ENCODE measurements around the gene MST1. TPM values are rescaled to one million over a fixed set of nuclear protein-coding genes. Genes with fewer than 3 reads are reported as not detected.
A peak's percentile ranks its signal among the peaks of the same experiment; 100 is the strongest.

MST1 gene
- total RNA-seq, 1 donor from 2014 or later, result 101 TPM

GRCh38 chr3:49681543-49681942, 7.7 kb downstream of the MST1 start:
- H3K27ac Mint-ChIP-seq, result no peak overlapping the region
- H3K27me3 Mint-ChIP-seq (ENCODE audit: low read depth), result peaks cover 5% of the 10 kb centered on the region
- no peaks in the 10 kb centered on the region for H3K9me3 Mint-ChIP-seq
- no peak for TF ChIP-seq CTCF (IDR thresholded peaks at IDR 0.05; ENCODE audit: unreplicated experiment)
- no peak for DNase-seq (ENCODE audit: low spot score in 2 of 2, unreplicated experiment in 2 of 2)
- no peaks in the 10 kb centered on the region for H3K4me1 Mint-ChIP-seq
- no peak overlapping the region for H3K4me3 Mint-ChIP-seq
- H3K36me3 Mint-ChIP-seq, result peaks cover 19% of the 10 kb centered on the region

- Mint-ChIP-seq H3K27ac (no peak overlapping the region), H3K36me3 (peaks cover 19% of the 10 kb centered on the region), H3K27me3 (ENCODE audit: low read depth) (peaks cover 4% of the 10 kb centered on the region), H3K9me3 (no peaks in the 10 kb centered on the region), H3K4me1 (no peaks in the 10 kb centered on the region), H3K4me3 (no peak overlapping the region)
- no peak for DNase-seq (ENCODE audit: low spot score in 2 of 2, unreplicated experiment in 2 of 2)
- no peak for TF ChIP-seq CTCF (IDR thresholded peaks at IDR 0.05; ENCODE audit: unreplicated experiment)
These were observed 8.1 kb downstream of the MST1 start for GRCh38 chr3:49681232-49681522.

GRCh38 chr3:49680493-49681231, 8.6 kb downstream of the MST1 start:
- H3K4me3 Mint-ChIP-seq, result no peak overlapping the region
- no peaks in the 10 kb centered on the region for H3K9me3 Mint-ChIP-seq
- no peak overlapping the region for H3K27ac Mint-ChIP-seq
- no peak for DNase-seq (ENCODE audit: low spot score in 2 of 2, unreplicated experiment in 2 of 2)
- peaks cover 4% of the 10 kb centered on the region for H3K27me3 Mint-ChIP-seq (ENCODE audit: low read depth)
- H3K4me1 Mint-ChIP-seq, result no peaks in the 10 kb centered on the region
- TF ChIP-seq CTCF (IDR thresholded peaks at IDR 0.05; ENCODE audit: unreplicated experiment), result no peak
- peaks cover 19% of the 10 kb centered on the region for H3K36me3 Mint-ChIP-seq

- H3K36me3 Mint-ChIP-seq, result peaks cover 13% of the 10 kb centered on the region
- no peak for DNase-seq (ENCODE audit: low spot score in 2 of 2, unreplicated experiment in 2 of 2)
- H3K9me3 Mint-ChIP-seq, result no peaks in the 10 kb centered on the region
- peaks cover 20% of the 10 kb centered on the region for H3K4me1 Mint-ChIP-seq
- H3K27me3 Mint-ChIP-seq (ENCODE audit: low read depth), result no peaks in the 10 kb centered on the region
- H3K27ac Mint-ChIP-seq, result no peak overlapping the region
- TF ChIP-seq CTCF (IDR thresholded peaks at IDR 0.05; ENCODE audit: unreplicated experiment), result no peak
- H3K4me3 Mint-ChIP-seq, result peak overlapping the region; percentile 85
These were observed 13.4 kb downstream of the MST1 start for GRCh38 chr3:49675912-49676311.

- Mint-ChIP-seq H3K36me3 (peaks cover 7% of the 10 kb centered on the region), H3K9me3 (no peaks in the 10 kb centered on the region), H3K27ac (peak overlapping the region; percentile 43), H3K4me3 (peak overlapping the region; percentile 85), H3K4me1 (peaks cover 20% of the 10 kb centered on the region), H3K27me3 (ENCODE audit: low read depth) (no peaks in the 10 kb centered on the region)
- TF ChIP-seq CTCF (IDR thresholded peaks at IDR 0.05; ENCODE audit: unreplicated experiment), result no peak
- DNase-seq (ENCODE audit: low spot score in 2 of 2, unreplicated experiment in 2 of 2), result no peak
These were observed 14.7 kb downstream of the MST1 start for GRCh38 chr3:49674497-49674983.
